Mammary epithelial cell (primary cell): Measurements from ENCODE around the gene SMIM5.

Experiments
- EZH2 ChIP-seq: IDR thresholded peaks from 2 replicates; pipeline ENCODE4 v1.6.1; 2012; ENCODE audit warnings: low read length, inconsistent platforms, borderline replicate concordance
- TF ChIP-seq, protein P1 (sequence below), 2 donors: IDR thresholded peaks in 1 of 2; conservative IDR thresholded peaks in 1 of 2; 2 replicates each; pipeline ENCODE4 v1.5.1; 2011 to 2012; ENCODE audit warnings: inconsistent platforms in 2 of 2, low read length in 2 of 2, mild to moderate bottlenecking in 2 of 2, control low read depth in 1 of 2, low read depth in 1 of 2; ENCODE audit not compliant: insufficient read depth in 1 of 2; ENCODE audit errors: extremely low read depth in 1 of 2

DNA sequence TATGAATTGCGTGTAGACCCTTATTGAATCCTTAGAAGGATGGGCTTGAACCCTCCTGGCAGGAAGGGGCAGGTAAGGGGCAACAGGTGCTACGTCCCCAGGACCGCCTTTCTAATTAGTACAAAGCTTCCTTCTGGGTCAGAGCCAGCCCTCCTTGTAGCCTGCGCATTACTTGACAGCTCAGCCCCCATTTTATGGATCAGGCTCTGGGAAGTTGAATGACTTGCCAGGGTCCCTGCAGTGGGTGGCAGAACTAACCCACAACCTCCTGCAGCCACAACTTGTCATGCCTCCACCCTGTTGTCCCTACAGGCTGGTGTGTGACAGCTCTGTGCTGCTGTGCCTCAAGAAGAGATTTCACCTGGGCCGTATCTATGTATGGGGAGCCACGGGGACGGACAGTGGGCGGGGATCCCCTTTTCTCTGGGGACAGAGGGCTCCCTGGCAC lies 42.9 kb upstream of the SMIM5 start:
- TF ChIP-seq, protein P1, sequence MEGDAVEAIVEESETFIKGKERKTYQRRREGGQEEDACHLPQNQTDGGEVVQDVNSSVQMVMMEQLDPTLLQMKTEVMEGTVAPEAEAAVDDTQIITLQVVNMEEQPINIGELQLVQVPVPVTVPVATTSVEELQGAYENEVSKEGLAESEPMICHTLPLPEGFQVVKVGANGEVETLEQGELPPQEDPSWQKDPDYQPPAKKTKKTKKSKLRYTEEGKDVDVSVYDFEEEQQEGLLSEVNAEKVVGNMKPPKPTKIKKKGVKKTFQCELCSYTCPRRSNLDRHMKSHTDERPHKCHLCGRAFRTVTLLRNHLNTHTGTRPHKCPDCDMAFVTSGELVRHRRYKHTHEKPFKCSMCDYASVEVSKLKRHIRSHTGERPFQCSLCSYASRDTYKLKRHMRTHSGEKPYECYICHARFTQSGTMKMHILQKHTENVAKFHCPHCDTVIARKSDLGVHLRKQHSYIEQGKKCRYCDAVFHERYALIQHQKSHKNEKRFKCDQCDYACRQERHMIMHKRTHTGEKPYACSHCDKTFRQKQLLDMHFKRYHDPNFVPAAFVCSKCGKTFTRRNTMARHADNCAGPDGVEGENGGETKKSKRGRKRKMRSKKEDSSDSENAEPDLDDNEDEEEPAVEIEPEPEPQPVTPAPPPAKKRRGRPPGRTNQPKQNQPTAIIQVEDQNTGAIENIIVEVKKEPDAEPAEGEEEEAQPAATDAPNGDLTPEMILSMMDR (conservative IDR thresholded peaks at IDR 0.05 in 1 of 2, IDR thresholded peaks at IDR 0.05 in 1 of 2; ENCODE audit: extremely low read depth in 1 of 2, insufficient read depth in 1 of 2, low read depth in 1 of 2, low read length in 2 of 2): no peak
- TF ChIP-seq EZH2: no peak
